NCI-H1930 (cell line): ENCODE results near the gene AUP1.
"Not testable (repeated sequence)": the region's sequence is repeated elsewhere in the genome, so short reads cannot be mapped to it uniquely, and the experiment has no call there.

Source experiments
- DNase-seq, 2 experiments: peaks; one replicate each; lab custom pipeline; 2025; lab: John Stamatoyannopoulos, UW

Gene AUP1

GRCh38 chr2:74529357-74530238, at the start of gene AUP1, which contains the start of gene HTRA2:
TSS of gene AUP1 (minus strand) at chr2:74529706. CDS start at chr2:74529629, 77 bp downstream.
TSS of gene HTRA2 (plus strand) at chr2:74529933. CDS start at chr2:74530007, 74 bp downstream.
- DNase-seq: peak; percentile 96 to 98

- DNase-seq: no peak
Measured at GRCh38 chr2:74578408-74578807, 48.9 kb upstream of the AUP1 start.

GRCh38 chr2:74577448-74577847, 47.9 kb upstream of the AUP1 start:
- DNase-seq: no peak

- DNase-seq: no peak
Measured at GRCh38 chr2:74576863-74577229, 47.3 kb upstream of the AUP1 start.

GRCh38 chr2:74576211-74576862, 46.8 kb upstream of the AUP1 start:
- DNase-seq: no peak

- DNase-seq: no peak
Measured at GRCh38 chr2:74575320-74575719, 45.8 kb upstream of the AUP1 start.

- DNase-seq: no peak
Measured at GRCh38 chr2:74573747-74574562, 44.4 kb upstream of the AUP1 start.

GRCh38 chr2:74572178-74572925, 42.8 kb upstream of the AUP1 start:
- no peak for DNase-seq

GRCh38 chr2:74571058-74571457, 41.6 kb upstream of the AUP1 start:
- DNase-seq: no peak

GRCh38 chr2:74569686-74570085, 40.2 kb upstream of the AUP1 start:
- no peak for DNase-seq

GRCh38 chr2:74567881-74568280, 38.4 kb upstream of the AUP1 start:
- no peak for DNase-seq

GRCh38 chr2:74566754-74567085, 37.2 kb upstream of the AUP1 start:
- no peak for DNase-seq

- no peak for DNase-seq
Measured at GRCh38 chr2:74566076-74566753, 36.7 kb upstream of the AUP1 start.

- no peak for DNase-seq
Measured at GRCh38 chr2:74564222-74564621, 34.7 kb upstream of the AUP1 start.

GRCh38 chr2:74562126-74562775, 32.7 kb upstream of the AUP1 start:
- DNase-seq: no peak

GRCh38 chr2:74561022-74561421, 31.5 kb upstream of the AUP1 start:
- not testable (repeated sequence) for DNase-seq

- DNase-seq: no peak
Measured at GRCh38 chr2:74560591-74560990, 31.1 kb upstream of the AUP1 start.

- no peak for DNase-seq
Measured at GRCh38 chr2:74559912-74560311, 30.4 kb upstream of the AUP1 start.

GRCh38 chr2:74558284-74559230, 29.1 kb upstream of the AUP1 start:
- DNase-seq: no peak
